WTC11 (cell line): ENCODE data around the gene GSTA3. TPM values are rescaled to one million over a fixed set of nuclear protein-coding genes. Genes with fewer than 3 reads are reported as not detected.

Experiments
- total RNA-seq: library from RNA; stranded (reverse); gene quantifications from 3 replicates; pipeline ENCODE4 v1.2.3, GENCODE V29; 2021

Gene GSTA3
- total RNA-seq, 1 experiment from 2014 or later: not detected

Other genes with a start within 250 kb of the GSTA3 start
- gene TMEM14A, start 238.6 kb downstream of the GSTA3 start, total RNA-seq: 8.7 to 13.6 TPM (median 13.2 TPM) in 3 replicates
- gene GSTA2, start 146.2 kb downstream of the GSTA3 start, total RNA-seq: 0.14 TPM in 1 of 3 replicates, not detected in the others
- gene GSTA1, start 105.9 kb downstream of the GSTA3 start, total RNA-seq: 0.48 to 0.90 TPM (median 0.89 TPM) in 3 replicates
- gene GSTA5, start 68.9 kb downstream of the GSTA3 start, total RNA-seq: not detected in 3 replicates
- 12.6 to 24.6 TPM (median 23.1 TPM) in 3 replicates for gene GSTA4, start 85.6 kb upstream of the GSTA3 start, total RNA-seq
- 7.7 to 8.7 TPM (median 8.2 TPM) in 3 replicates for gene CILK1, start 152.1 kb upstream of the GSTA3 start, total RNA-seq
- gene FBXO9, start 155.7 kb upstream of the GSTA3 start, total RNA-seq: 44.5 to 54.4 TPM (median 48.1 TPM) in 3 replicates
- 0.09 TPM in 1 of 3 replicates, not detected in the others for gene GCM1, start 239.1 kb upstream of the GSTA3 start, total RNA-seq